ENCODE data around the gene CC2D1A.

CC2D1A gene

DNA sequence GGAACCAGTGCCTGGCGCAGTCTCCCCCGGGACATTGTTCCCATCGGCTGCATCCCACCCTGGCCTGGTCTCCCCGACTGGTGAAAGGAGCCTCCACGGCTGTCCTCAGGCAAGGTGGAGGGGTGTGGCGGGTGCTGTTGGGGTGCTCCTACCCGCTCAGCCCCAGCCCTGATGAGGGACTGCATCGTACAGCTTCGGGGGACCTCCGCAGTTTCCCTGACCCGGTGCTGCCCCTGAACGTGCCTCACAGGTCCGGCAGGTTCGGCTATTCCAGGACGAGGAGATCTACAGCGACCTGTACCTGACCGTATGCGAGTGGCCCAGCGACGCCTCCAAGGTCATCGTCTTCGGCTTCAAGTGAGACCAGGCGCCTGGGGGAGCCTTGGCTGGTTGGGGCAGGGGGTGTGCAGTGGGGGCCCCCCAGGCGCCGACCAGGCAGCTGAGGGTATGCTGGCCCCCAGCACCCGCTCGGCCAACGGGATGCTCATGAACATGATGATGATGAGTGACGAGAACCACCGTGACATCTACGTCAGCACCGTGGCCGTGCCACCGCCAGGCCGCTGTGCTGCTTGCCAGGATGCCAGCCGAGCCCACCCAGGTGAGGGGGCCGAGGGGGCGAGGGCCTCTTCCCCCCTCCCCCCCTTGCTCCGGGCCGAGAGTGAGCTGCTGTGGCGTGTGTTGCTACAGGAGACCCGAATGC lies 49.8 kb downstream of the CC2D1A start:
- TF ChIP-seq NFIC (IDR thresholded peaks at IDR 0.05) (no peak), CREB1 (IDR thresholded peaks at IDR 0.05; ENCODE audit: low read depth) (no peak), EP300 (IDR thresholded peaks at IDR 0.05; ENCODE audit: borderline replicate concordance) (no peak), REST (IDR thresholded peaks at IDR 0.05; ENCODE audit: low read depth) (no peak), USF1 (IDR thresholded peaks at IDR 0.05) (no peak), CEBPB (IDR thresholded peaks at IDR 0.05) (no peak), MAX (IDR thresholded peaks at IDR 0.05) (no peak), YY1 (IDR thresholded peaks at IDR 0.05; ENCODE audit: low read depth) (no peak), TEAD4 (IDR thresholded peaks at IDR 0.05) (no peak), ZBTB7A (IDR thresholded peaks at IDR 0.05; ENCODE audit: low read depth) (no peak), TAF1 (IDR thresholded peaks at IDR 0.05; ENCODE audit: low read depth) (no peak), TCF12 (IDR thresholded peaks at IDR 0.05; ENCODE audit: low read depth) (no peak), RAD21 (IDR thresholded peaks at IDR 0.05; ENCODE audit: low read depth) (no peak), EGR1 (IDR thresholded peaks at IDR 0.05) (no peak)

- no peak for TF ChIP-seq CEBPB (IDR thresholded peaks at IDR 0.05)
- no peak for TF ChIP-seq TCF12 (IDR thresholded peaks at IDR 0.05; ENCODE audit: low read depth)
- TF ChIP-seq CREB1 (IDR thresholded peaks at IDR 0.05; ENCODE audit: low read depth) = no peak
- TF ChIP-seq NFIC (IDR thresholded peaks at IDR 0.05) = no peak
- TF ChIP-seq ZBTB7A (IDR thresholded peaks at IDR 0.05; ENCODE audit: low read depth) = no peak
- TF ChIP-seq REST (IDR thresholded peaks at IDR 0.05; ENCODE audit: low read depth) = no peak
- TF ChIP-seq MAX (IDR thresholded peaks at IDR 0.05) = no peak
These were observed 50.4 kb downstream of the CC2D1A start for GRCh38 chr19:13956365-13956744.

- TF ChIP-seq FOXM1 (IDR thresholded peaks at IDR 0.05; ENCODE audit: borderline replicate concordance, low read depth) (no peak), TCF12 (IDR thresholded peaks at IDR 0.05; ENCODE audit: low read depth) (no peak), REST (IDR thresholded peaks at IDR 0.05; ENCODE audit: low read depth) (no peak), NFIC (IDR thresholded peaks at IDR 0.05) (no peak), EGR1 (IDR thresholded peaks at IDR 0.05) (no peak), CEBPB (IDR thresholded peaks at IDR 0.05) (no peak), CREB1 (IDR thresholded peaks at IDR 0.05; ENCODE audit: low read depth) (no peak), RAD21 (IDR thresholded peaks at IDR 0.05; ENCODE audit: low read depth) (no peak), YY1 (IDR thresholded peaks at IDR 0.05; ENCODE audit: low read depth) (no peak), USF1 (IDR thresholded peaks at IDR 0.05) (no peak), TEAD4 (IDR thresholded peaks at IDR 0.05) (no peak)
These were observed 51.0 kb downstream of the CC2D1A start for GRCh38 chr19:13957051-13957450.

GRCh38 chr19:13958043-13958442 lies 52.0 kb downstream of the CC2D1A start:
- TF ChIP-seq NFIC (IDR thresholded peaks at IDR 0.05) = no peak
- no peak for TF ChIP-seq FOXM1 (IDR thresholded peaks at IDR 0.05; ENCODE audit: borderline replicate concordance, low read depth)
- TF ChIP-seq EGR1 (IDR thresholded peaks at IDR 0.05) = no peak
- TF ChIP-seq CEBPB (IDR thresholded peaks at IDR 0.05) = no peak
- no peak for TF ChIP-seq MAX (IDR thresholded peaks at IDR 0.05)
- no peak for TF ChIP-seq REST (IDR thresholded peaks at IDR 0.05; ENCODE audit: low read depth)
- TF ChIP-seq USF1 (IDR thresholded peaks at IDR 0.05) = no peak
- TF ChIP-seq TEAD4 (IDR thresholded peaks at IDR 0.05) = no peak
- no peak for TF ChIP-seq EP300 (IDR thresholded peaks at IDR 0.05; ENCODE audit: borderline replicate concordance)
- no peak for TF ChIP-seq YY1 (IDR thresholded peaks at IDR 0.05; ENCODE audit: low read depth)
- no peak for TF ChIP-seq TAF1 (IDR thresholded peaks at IDR 0.05; ENCODE audit: low read depth)
- TF ChIP-seq RAD21 (IDR thresholded peaks at IDR 0.05; ENCODE audit: low read depth) = no peak
- TF ChIP-seq TCF12 (IDR thresholded peaks at IDR 0.05; ENCODE audit: low read depth) = no peak
- no peak for TF ChIP-seq CREB1 (IDR thresholded peaks at IDR 0.05; ENCODE audit: low read depth)
- no peak for TF ChIP-seq ZBTB7A (IDR thresholded peaks at IDR 0.05; ENCODE audit: low read depth)

All from Ishikawa (cell line).